BLaER1 (cell line): ENCODE data around the gene RASSF10.
"Not testable (repeated sequence)": the region's sequence is repeated elsewhere in the genome, so short reads cannot be mapped to it uniquely, and the experiment has no call there.

Experiments
- H3K27ac ChIP-seq: shearing (Covaris generic); formaldehyde crosslinking; 2 replicates; pipeline ENCODE4 v1.8.1; 2022
- H3K27me3 ChIP-seq: shearing (Covaris generic); formaldehyde crosslinking; 2 replicates; pipeline ENCODE4 v1.8.1; 2022
- H3K36me3 ChIP-seq: shearing (Covaris generic); formaldehyde crosslinking; 2 replicates; pipeline ENCODE4 v1.8.1; 2022
- H3K4me1 ChIP-seq: shearing (Covaris generic); formaldehyde crosslinking; 2 replicates; pipeline ENCODE4 v1.8.1; 2022
- H3K4me2 ChIP-seq: shearing (Covaris generic); formaldehyde crosslinking; 2 replicates; pipeline ENCODE4 v1.8.1; 2022
- H3K4me3 ChIP-seq: shearing (Covaris generic); formaldehyde crosslinking; 2 replicates; pipeline ENCODE4 v1.8.1; 2022
- H3K9ac ChIP-seq: shearing (Covaris generic); formaldehyde crosslinking; 2 replicates; pipeline ENCODE4 v1.8.1; 2022
- H3K9me3 ChIP-seq: shearing (Covaris generic); formaldehyde crosslinking; 2 replicates; pipeline ENCODE4 v1.8.1; 2022
- H4K20me1 ChIP-seq: shearing (Covaris generic); formaldehyde crosslinking; 2 replicates; pipeline ENCODE4 v1.8.1; 2022
- Cebpa-rat ChIP-seq: shearing (Covaris generic); IDR thresholded peaks from 2 replicates; pipeline ENCODE4 v1.8.1; 2022

RASSF10 gene

GRCh38 chr11:13033760-13034533 lies 24.8 kb downstream of the RASSF10 start:
- Histone ChIP-seq H3K9ac (no peak overlapping the region), H3K4me2 (no peak overlapping the region), H3K27me3 (no peaks in the 10 kb centered on the region), H3K9me3 (no peaks in the 10 kb centered on the region), H3K4me3 (no peak overlapping the region), H4K20me1 (no peaks in the 10 kb centered on the region), H3K4me1 (no peaks in the 10 kb centered on the region), H3K36me3 (no peaks in the 10 kb centered on the region), H3K27ac (no peak overlapping the region)
- no peak for TF ChIP-seq Cebpa-rat

- no peak overlapping the region for H3K4me3 ChIP-seq
- no peaks in the 10 kb centered on the region for H3K4me1 ChIP-seq
- no peak overlapping the region for H3K27ac ChIP-seq
- no peak overlapping the region for H3K9ac ChIP-seq
- no peaks in the 10 kb centered on the region for H3K9me3 ChIP-seq
- no peaks in the 10 kb centered on the region for H3K36me3 ChIP-seq
- H3K27me3 ChIP-seq, result no peaks in the 10 kb centered on the region
- no peak for TF ChIP-seq Cebpa-rat
- H4K20me1 ChIP-seq, result no peaks in the 10 kb centered on the region
- H3K4me2 ChIP-seq, result no peak overlapping the region
Measured at GRCh38 chr11:13035711-13036110, 26.6 kb downstream of the RASSF10 start.

- Histone ChIP-seq H3K27ac (no peak overlapping the region), H3K4me3 (no peak overlapping the region), H3K9me3 (no peaks in the 10 kb centered on the region), H4K20me1 (no peaks in the 10 kb centered on the region), H3K4me1 (no peaks in the 10 kb centered on the region), H3K9ac (no peak overlapping the region), H3K27me3 (no peaks in the 10 kb centered on the region), H3K4me2 (no peak overlapping the region), H3K36me3 (no peaks in the 10 kb centered on the region)
- no peak for TF ChIP-seq Cebpa-rat
Measured at GRCh38 chr11:13036235-13036634, 27.1 kb downstream of the RASSF10 start.

- Histone ChIP-seq H3K4me1 (no peaks in the 10 kb centered on the region), H3K27me3 (no peaks in the 10 kb centered on the region), H3K9ac (no peak overlapping the region), H3K36me3 (no peaks in the 10 kb centered on the region), H3K4me2 (no peak overlapping the region), H3K9me3 (no peaks in the 10 kb centered on the region), H3K27ac (no peak overlapping the region), H3K4me3 (no peak overlapping the region), H4K20me1 (no peaks in the 10 kb centered on the region)
- TF ChIP-seq Cebpa-rat, result no peak
Measured at GRCh38 chr11:13038366-13038765, 29.2 kb downstream of the RASSF10 start.

- Histone ChIP-seq H3K36me3 (no peaks in the 10 kb centered on the region), H3K4me3 (no peak overlapping the region), H3K9ac (no peak overlapping the region), H3K27me3 (no peaks in the 10 kb centered on the region), H3K4me2 (no peak overlapping the region), H3K4me1 (no peaks in the 10 kb centered on the region), H4K20me1 (no peaks in the 10 kb centered on the region), H3K9me3 (no peaks in the 10 kb centered on the region), H3K27ac (no peak overlapping the region)
- no peak for TF ChIP-seq Cebpa-rat
Measured at GRCh38 chr11:13039126-13039525, 30.0 kb downstream of the RASSF10 start.

GRCh38 chr11:13040969-13041561 lies 31.9 kb downstream of the RASSF10 start:
- Histone ChIP-seq H3K36me3 (no peaks in the 10 kb centered on the region), H3K9me3 (no peaks in the 10 kb centered on the region), H3K4me3 (no peak overlapping the region), H3K4me1 (peaks cover 11% of the 10 kb centered on the region), H4K20me1 (no peaks in the 10 kb centered on the region), H3K27ac (no peak overlapping the region), H3K4me2 (no peak overlapping the region), H3K9ac (no peak overlapping the region), H3K27me3 (no peaks in the 10 kb centered on the region)
- TF ChIP-seq Cebpa-rat, result no peak

- Histone ChIP-seq H3K4me3 (no peak overlapping the region), H3K9ac (no peak overlapping the region), H3K9me3 (no peaks in the 10 kb centered on the region), H3K27ac (no peak overlapping the region), H3K36me3 (no peaks in the 10 kb centered on the region), H3K4me1 (peaks cover 11% of the 10 kb centered on the region), H3K4me2 (no peak overlapping the region), H4K20me1 (no peaks in the 10 kb centered on the region), H3K27me3 (no peaks in the 10 kb centered on the region)
- no peak for TF ChIP-seq Cebpa-rat
Measured at GRCh38 chr11:13042873-13043342, 33.8 kb downstream of the RASSF10 start.

GRCh38 chr11:13043912-13044628 lies 35.0 kb downstream of the RASSF10 start:
- H3K4me1 ChIP-seq, result peaks cover 11% of the 10 kb centered on the region
- no peak overlapping the region for H3K27ac ChIP-seq
- H4K20me1 ChIP-seq, result no peaks in the 10 kb centered on the region
- H3K4me2 ChIP-seq, result peak overlapping the region; percentile 20; the same call in 1 of the 2 replicates
- H3K36me3 ChIP-seq, result no peaks in the 10 kb centered on the region
- no peaks in the 10 kb centered on the region for H3K9me3 ChIP-seq
- H3K4me3 ChIP-seq, result no peak overlapping the region
- H3K27me3 ChIP-seq, result no peaks in the 10 kb centered on the region
- H3K9ac ChIP-seq, result no peak overlapping the region
- TF ChIP-seq Cebpa-rat, result no peak

- not testable (repeated sequence) for H3K9me3 ChIP-seq, H3K27ac ChIP-seq, H4K20me1 ChIP-seq, H3K36me3 ChIP-seq, H3K9ac ChIP-seq, H3K4me2 ChIP-seq, H3K27me3 ChIP-seq, H3K4me3 ChIP-seq
- H3K4me1 ChIP-seq, result peaks cover 11% of the 10 kb centered on the region
Measured at GRCh38 chr11:13045089-13045488, 36.0 kb downstream of the RASSF10 start.

GRCh38 chr11:13045734-13046133 lies 36.6 kb downstream of the RASSF10 start:
- H3K4me1 ChIP-seq, result peaks cover 11% of the 10 kb centered on the region
- no peak overlapping the region for H3K4me3 ChIP-seq
- H3K9me3 ChIP-seq, result 0 out of 2 replicates have a peak, but pooled peaks cover 3% of the 10 kb centered on the region
- TF ChIP-seq Cebpa-rat, result no peak
- no peaks in the 10 kb centered on the region for H4K20me1 ChIP-seq
- no peak overlapping the region for H3K27ac ChIP-seq
- H3K27me3 ChIP-seq, result no peaks in the 10 kb centered on the region
- H3K4me2 ChIP-seq, result no peak overlapping the region
- no peak overlapping the region for H3K9ac ChIP-seq
- no peaks in the 10 kb centered on the region for H3K36me3 ChIP-seq
